Natural killer cell (primary cell): ENCODE results near the gene NLRP11. TPM values are rescaled to one million over a fixed set of nuclear protein-coding genes. Genes with fewer than 3 reads are reported as not detected.

Experiments
- ATAC-seq, 3 donors: fragments of 150-1000 bp in 2 of 3; fragments of 200-7000 bp in 1 of 3; cut with Tn5 transposase; 1 replicate in 1 of 3; 2 replicates in 2 of 3; pipeline ENCODE4 v1.10.0; 2021; ENCODE audit warnings: mild to moderate bottlenecking in 2 of 3, moderate library complexity in 2 of 3
- DNase-seq, 2 donors: peaks; one replicate each; pipeline versions ENCODE4 v3.0.0 to v3.0.0-alpha.2; 2013 to 2021; ENCODE audit warnings: mixed read lengths in 1 of 2
- H3K27ac ChIP-seq: one replicate; pipeline ENCODE4 v1.5.1; 2013; ENCODE audit warnings: mild to moderate bottlenecking, low read length
- H3K27me3 ChIP-seq: one replicate; pipeline ENCODE4 v1.6.1; 2013; ENCODE audit warnings: low read length; ENCODE audit not compliant: control insufficient read depth, insufficient read depth
- H3K36me3 ChIP-seq: one replicate; pipeline ENCODE4 v1.6.1; 2013; ENCODE audit warnings: low read length; ENCODE audit not compliant: control insufficient read depth, insufficient read depth
- H3K4me1 ChIP-seq: one replicate; pipeline ENCODE4 v1.6.1; 2013; ENCODE audit warnings: low read length; ENCODE audit not compliant: control insufficient read depth, insufficient read depth
- H3K4me3 ChIP-seq: one replicate; pipeline ENCODE4 v1.5.1; 2013; ENCODE audit warnings: low read length
- H3K9me3 ChIP-seq: one replicate; pipeline ENCODE4 v1.6.1; 2013; ENCODE audit warnings: low read length; ENCODE audit not compliant: control insufficient read depth, insufficient read depth
- H3K27ac Mint-ChIP-seq, 2 donors: one replicate each; pipeline ENCODE4 v1.8.0; 2022; ENCODE audit warnings: mild to moderate bottlenecking in 2 of 2, mixed read lengths in 2 of 2, moderate library complexity in 1 of 2
- H3K27me3 Mint-ChIP-seq, 2 donors: one replicate each; pipeline ENCODE4 v1.8.0; 2022; ENCODE audit warnings: low read depth in 2 of 2, mixed read lengths in 2 of 2
- H3K36me3 Mint-ChIP-seq: one replicate; pipeline ENCODE4 v1.8.0; 2022; ENCODE audit warnings: mixed read lengths
- H3K4me1 Mint-ChIP-seq, 2 donors: one replicate each; pipeline ENCODE4 v1.8.0; 2022; ENCODE audit warnings: mixed read lengths in 2 of 2
- H3K4me3 Mint-ChIP-seq: one replicate; pipeline ENCODE4 v1.8.0; 2022; ENCODE audit warnings: mild to moderate bottlenecking, moderate library complexity, mixed read lengths
- H3K9me3 Mint-ChIP-seq, 2 donors: one replicate each; pipeline ENCODE4 v1.8.0; 2022; ENCODE audit warnings: mixed read lengths in 2 of 2
- WGBS: methylation state at CpG from one replicate; pipeline ENCODE4 v1.1.7; 2013; ENCODE audit warnings: missing lambda C conversion rate; ENCODE audit not compliant: insufficient coverage; 5-methylcytosine and 5-hydroxymethylcytosine counted together
- intact Hi-C: fragments of 100-400 bp; cut with micrococcal nuclease; formaldehyde crosslinking; loops from one replicate; pipeline ENCODE4 v1.14.2; 2022
- total RNA-seq, 4 donors: library from RNA; stranded (reverse); fragments of 120-200 nt in 1 of 4; gene quantifications; one replicate each; pipeline versions ENCODE4 v1.2.3 to v1.2.4, GENCODE V29; 2013 to 2022
- TF ChIP-seq, protein P1 (sequence below): fragments of 200-600 bp; IDR thresholded peaks from one replicate; pipeline ENCODE4 v1.8.0; 2022; ENCODE audit warnings: antibody characterized with exemption

The NLRP11 gene
- total RNA-seq, 3 donors from 2014 or later (not counting 1 experiment from before 2014, with no cell fraction given) = not detected

DNA sequence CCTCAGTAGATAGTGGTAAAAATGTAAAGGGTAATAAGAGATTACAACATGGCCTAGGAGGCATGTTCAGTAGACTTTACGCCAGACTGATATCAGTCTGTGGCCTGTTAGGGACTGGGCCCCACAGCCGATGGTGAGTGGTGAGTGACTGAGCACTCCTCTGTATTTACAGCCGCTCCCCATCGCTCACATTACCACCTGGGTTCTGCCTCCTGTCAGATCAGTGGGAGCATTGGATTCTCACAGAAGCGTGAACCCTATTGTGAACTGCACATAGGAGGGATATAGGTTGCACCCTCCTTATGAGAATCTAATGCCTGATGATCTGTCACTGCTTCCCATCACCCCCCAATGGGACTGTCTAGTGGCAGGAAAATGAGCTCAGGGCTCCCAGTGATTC is 17.9 kb downstream of the NLRP11 start:
- WGBS = 94% methylated on average over 5 of the region's 5 CpGs
- no peaks in the 10 kb centered on the region for H3K9me3 Mint-ChIP-seq
- TF ChIP-seq, protein P1, sequence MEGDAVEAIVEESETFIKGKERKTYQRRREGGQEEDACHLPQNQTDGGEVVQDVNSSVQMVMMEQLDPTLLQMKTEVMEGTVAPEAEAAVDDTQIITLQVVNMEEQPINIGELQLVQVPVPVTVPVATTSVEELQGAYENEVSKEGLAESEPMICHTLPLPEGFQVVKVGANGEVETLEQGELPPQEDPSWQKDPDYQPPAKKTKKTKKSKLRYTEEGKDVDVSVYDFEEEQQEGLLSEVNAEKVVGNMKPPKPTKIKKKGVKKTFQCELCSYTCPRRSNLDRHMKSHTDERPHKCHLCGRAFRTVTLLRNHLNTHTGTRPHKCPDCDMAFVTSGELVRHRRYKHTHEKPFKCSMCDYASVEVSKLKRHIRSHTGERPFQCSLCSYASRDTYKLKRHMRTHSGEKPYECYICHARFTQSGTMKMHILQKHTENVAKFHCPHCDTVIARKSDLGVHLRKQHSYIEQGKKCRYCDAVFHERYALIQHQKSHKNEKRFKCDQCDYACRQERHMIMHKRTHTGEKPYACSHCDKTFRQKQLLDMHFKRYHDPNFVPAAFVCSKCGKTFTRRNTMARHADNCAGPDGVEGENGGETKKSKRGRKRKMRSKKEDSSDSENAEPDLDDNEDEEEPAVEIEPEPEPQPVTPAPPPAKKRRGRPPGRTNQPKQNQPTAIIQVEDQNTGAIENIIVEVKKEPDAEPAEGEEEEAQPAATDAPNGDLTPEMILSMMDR = no peak
- DNase-seq (no peak), ATAC-seq (no peak)
- Histone ChIP-seq H3K9me3 (no peaks in the 10 kb centered on the region), H3K36me3 (no peaks in the 10 kb centered on the region), H3K27ac (no peak overlapping the region), H3K4me3 (no peak overlapping the region), H3K4me1 (no peaks in the 10 kb centered on the region), H3K27me3 (no peaks in the 10 kb centered on the region)
- H3K4me3 Mint-ChIP-seq = no peak overlapping the region
- no peak overlapping the region for H3K27ac Mint-ChIP-seq
- peaks cover 0 to 5% of the 10 kb centered on the region in 2 donors for H3K4me1 Mint-ChIP-seq
- peaks cover 0 to 12% of the 10 kb centered on the region in 2 donors for H3K27me3 Mint-ChIP-seq
- no peaks in the 10 kb centered on the region for H3K36me3 Mint-ChIP-seq
- intact Hi-C loops = no loop called here

DNA sequence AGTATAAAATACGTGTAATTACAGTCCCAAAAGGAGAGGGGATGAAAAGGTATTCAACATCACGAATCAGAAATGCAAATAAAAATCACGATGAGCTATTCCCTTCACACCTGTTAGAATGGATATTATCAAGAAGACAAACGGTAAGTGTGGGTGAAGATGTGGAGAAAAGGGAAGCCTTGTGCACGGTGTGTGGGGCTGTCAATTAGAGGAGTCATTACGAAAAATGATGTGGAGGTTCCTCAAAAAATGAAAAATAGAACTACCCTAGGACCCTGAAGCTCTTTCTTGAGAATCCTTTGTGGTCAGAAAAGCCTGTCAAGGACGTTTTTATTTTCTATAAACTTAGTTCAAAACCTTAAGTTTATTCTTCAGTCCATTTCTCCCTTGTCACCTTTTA is 19.4 kb downstream of the NLRP11 start:
- Mint-ChIP-seq H3K4me3 (no peak overlapping the region), H3K9me3 (no peaks in the 10 kb centered on the region), H3K27me3 (peaks cover 0 to 12% of the 10 kb centered on the region in 2 donors), H3K27ac (no peak overlapping the region), H3K36me3 (no peaks in the 10 kb centered on the region), H3K4me1 (peaks cover 0 to 5% of the 10 kb centered on the region in 2 donors)
- TF ChIP-seq, protein P1 = no peak
- 61% methylated on average over 7 of the region's 7 CpGs for WGBS
- Histone ChIP-seq H3K9me3 (no peaks in the 10 kb centered on the region), H3K27me3 (no peaks in the 10 kb centered on the region), H3K36me3 (no peaks in the 10 kb centered on the region), H3K4me1 (no peaks in the 10 kb centered on the region), H3K27ac (no peak overlapping the region), H3K4me3 (no peak overlapping the region)
- ATAC-seq (no peak), DNase-seq (no peak)
- intact Hi-C loops = no loop called here

DNA sequence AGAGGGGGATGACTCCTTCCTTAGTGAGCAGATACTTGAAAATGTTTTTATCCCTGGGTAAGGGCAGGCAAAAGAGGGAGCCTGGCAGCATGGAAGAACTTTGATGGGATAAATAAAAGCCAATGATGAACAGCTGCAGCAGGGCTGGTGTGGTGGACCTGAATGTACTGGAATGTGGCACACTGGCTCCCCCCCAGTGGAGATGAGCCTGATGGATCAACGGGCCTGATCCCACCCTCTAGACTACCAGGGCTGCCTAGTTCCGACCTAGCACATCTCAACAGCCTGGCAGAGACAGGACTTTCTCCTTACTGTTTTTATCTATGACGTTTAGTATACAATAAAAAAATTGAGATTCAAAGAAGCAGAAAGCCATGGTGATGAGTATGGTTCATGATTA is 20.5 kb downstream of the NLRP11 start:
- Histone ChIP-seq H3K27ac (no peak overlapping the region), H3K4me3 (no peak overlapping the region), H3K4me1 (no peaks in the 10 kb centered on the region), H3K27me3 (no peaks in the 10 kb centered on the region), H3K36me3 (no peaks in the 10 kb centered on the region), H3K9me3 (no peaks in the 10 kb centered on the region)
- DNase-seq = no peak
- Mint-ChIP-seq H3K9me3 (peaks cover under 1 to 4% of the 10 kb centered on the region in 2 donors), H3K27me3 (peaks cover 0 to 16% of the 10 kb centered on the region in 2 donors), H3K27ac (no peak overlapping the region), H3K36me3 (no peaks in the 10 kb centered on the region), H3K4me1 (peaks cover 0 to 5% of the 10 kb centered on the region in 2 donors), H3K4me3 (no peak overlapping the region)
- no peak for ATAC-seq
- TF ChIP-seq, protein P1 = no peak
- intact Hi-C loops = no loop called here
- 71% methylated on average over 1 of the region's 3 CpGs for WGBS
